HG03064 (cell line): ENCODE data around the gene LOXL1.

Experiments
- ATAC-seq: cut with Tn5 transposase; IDR thresholded peaks from one replicate; pipeline ENCODE4 v1.9.1; 2021; ENCODE audit warnings: low read depth; ENCODE audit not compliant: unreplicated experiment

The LOXL1 gene

DNA sequence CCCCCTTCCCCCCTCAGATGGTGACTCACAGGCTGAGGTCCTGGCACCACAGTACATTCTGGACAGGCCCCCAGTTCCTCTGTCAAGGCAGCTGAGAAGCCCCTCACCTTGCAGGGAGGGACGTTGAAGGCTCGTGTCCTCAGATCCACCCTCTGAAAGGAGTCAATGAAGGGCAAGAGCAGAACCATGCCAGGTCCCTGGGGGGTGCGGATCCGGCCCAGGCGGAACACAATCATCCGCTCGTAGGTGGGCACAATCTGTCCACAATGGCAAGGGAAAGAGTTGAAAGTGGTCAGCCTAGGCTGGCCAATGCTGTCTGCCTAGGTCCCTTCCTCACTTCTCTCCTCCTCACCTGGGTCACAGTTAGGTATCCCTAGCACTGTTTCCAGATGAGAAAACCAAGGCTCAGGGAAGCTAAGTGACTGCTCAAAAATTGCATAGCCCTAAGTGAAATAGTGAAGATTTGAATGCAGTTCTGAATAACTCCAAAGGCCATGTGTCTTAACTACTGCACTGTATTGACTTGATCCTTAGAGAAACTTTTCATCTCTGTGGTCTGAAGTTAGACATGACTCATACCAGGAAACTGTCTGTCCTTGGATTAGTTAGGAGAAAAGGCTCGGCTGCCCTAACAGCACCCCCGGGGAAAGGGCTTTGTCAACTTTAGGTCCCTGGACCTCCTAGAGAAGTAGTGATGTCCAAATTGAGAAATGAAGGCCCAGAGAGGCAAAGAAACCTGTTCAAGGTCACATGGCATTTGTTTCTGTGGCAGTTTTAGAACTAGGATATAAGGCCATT lies 62.9 kb downstream of the LOXL1 start:
- ATAC-seq, result no peak

DNA sequence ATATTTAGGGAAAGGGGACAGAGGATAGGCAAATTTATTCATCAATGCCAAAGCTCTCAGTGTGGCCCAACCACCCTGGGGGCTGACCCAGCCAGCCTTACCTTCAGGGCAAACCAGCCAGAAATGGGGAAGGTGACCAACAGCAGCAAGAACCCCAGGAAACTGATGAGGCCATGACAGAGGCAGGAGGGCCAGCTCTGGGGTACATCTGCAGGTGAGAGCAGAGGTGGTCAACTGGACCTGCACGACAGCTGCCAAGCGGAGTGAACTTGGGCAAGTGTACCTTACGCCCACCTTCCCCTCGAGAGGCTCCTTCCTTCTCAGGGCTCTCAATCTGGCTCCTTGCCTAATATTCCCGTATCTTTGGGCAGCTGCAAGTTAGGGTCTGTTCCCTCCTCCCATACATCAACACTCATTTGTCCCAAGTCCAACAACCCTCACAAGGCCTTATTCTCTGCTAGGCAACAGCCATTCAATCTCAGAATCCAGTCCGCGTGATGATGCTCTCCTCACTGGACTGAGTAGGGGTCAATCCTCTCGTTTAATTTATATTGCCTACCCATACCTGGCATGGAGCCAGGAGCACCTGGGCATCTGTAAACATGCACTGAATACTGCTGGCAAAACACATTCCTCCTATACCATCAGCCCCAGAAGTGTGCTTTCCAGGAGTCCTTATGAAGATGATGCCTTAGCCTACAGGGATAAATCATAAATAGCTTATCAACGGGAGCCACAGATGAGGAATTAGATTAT lies 64.2 kb downstream of the LOXL1 start:
- no peak for ATAC-seq

DNA sequence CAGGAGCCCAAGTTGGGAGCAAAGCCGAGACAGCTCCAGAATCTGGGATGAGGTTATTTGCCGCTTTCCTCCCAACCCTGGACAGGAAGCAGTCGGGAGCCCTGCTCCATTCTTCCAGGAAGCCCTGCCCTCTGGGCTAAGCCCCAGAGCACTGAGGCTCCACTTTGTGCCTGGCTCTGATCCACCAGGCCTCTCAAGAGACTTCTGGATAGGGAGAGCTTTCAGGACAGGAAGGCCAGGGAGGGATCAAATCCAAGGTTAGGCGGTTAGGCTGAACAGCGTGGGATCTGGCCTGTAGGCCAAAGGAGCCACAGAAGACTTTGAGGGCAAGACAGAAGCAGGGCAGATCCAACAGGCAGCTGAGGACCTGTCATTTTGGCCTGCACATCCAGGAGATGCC lies 65.0 kb downstream of the LOXL1 start:
- no peak for ATAC-seq

DNA sequence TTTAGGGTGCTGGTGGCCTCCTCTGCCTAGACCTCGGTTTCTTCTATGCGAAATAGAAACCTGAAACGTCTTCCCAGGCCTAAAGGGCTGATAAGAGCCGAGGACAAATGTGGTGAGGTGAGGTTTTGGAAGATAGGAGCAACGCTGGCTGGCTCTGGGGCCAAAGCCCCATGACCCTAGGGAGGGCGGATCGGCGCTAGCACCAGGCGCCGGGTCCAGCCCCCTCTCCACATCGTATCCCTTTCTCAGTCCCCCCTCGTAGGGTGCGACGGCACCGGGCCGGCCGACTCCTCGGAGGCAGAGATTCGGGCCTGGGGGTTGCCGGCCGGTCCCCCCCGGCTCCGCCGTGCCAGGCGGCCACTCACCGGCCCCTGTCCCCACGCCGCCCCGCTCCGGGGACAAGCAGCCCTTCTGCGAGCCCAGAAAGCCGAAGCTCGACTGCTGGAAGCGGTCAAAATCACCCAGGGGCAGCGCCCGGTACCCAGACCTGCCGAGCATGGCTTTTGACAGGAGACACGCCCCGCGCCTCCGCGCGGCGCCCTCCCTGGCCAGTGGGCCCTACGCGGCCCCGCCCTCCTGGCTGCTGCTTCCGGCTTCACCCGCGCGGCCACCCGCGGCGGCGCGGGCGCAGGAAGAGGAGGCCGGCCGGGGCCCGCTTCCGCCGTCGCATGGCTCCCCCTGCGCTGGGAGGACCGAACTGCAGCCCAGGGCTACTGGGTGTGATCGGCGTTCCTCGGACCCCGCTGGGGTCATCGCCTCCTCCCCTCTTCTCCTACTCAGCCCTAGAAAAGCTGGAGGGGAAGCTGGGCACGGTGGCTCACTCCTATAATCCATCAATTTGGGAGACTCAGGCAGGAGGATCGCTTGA lies 65.7 kb downstream of the LOXL1 start, which contains the start of gene STOML1:
Gene STOML1, minus strand, starts transcription at position 570 of the 868 bp plus-strand sequence. Its CDS starts 72 bp downstream, at position 498.
- ATAC-seq, result peak; percentile 59

DNA sequence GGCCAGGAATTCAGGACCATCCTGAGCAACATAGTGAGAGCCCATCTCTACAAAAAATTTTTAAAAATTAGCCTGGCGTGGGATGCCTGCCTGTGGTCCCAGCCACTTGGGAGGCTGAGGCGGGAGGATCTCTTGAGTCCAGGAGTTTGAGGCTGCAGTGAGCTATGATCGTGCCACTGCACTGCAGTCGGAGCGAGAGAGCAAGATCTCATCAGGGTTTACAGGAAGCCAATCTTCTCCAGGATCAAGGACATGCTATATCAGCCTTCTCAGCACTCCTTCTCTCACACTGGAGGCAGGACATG lies 66.3 kb downstream of the LOXL1 start:
- no peak for ATAC-seq

DNA sequence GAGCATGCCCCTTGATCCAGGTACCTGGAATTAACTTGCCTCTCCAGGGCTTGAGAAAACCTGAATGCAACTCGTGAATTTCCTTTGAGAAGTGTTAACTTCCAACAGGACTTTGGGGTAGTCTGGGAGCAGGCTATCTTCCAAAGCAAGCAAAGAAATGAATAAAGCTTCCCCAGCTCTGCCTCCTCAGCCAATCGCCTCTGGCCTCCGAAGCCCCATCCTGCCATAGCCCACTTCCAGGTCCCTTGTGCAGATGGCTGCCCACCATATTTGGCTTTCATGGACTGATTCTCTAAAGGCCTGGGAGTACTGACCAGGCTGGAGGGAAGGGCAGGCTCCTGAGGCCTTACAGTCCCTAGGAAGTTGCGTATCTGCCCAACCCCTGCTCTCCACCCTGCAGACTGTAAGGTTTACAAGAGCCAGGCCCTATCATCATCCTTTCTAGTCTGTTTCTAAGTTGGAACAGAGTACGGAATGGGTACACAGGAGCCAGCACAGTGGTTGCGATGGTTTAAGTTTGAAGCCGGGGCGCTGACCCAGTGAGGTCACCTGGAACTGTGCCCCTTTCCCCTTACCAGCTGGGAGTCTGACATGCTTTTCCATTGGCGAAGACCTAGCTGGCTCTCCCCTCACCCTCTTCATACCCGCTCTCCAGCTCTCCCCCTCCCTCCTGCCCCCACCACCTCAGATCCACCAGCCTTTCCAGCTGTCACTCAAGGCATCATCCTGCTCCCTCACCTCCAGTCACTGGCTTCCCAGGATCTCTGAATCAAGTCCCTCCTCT lies 67.1 kb downstream of the LOXL1 start:
- ATAC-seq, result no peak

DNA sequence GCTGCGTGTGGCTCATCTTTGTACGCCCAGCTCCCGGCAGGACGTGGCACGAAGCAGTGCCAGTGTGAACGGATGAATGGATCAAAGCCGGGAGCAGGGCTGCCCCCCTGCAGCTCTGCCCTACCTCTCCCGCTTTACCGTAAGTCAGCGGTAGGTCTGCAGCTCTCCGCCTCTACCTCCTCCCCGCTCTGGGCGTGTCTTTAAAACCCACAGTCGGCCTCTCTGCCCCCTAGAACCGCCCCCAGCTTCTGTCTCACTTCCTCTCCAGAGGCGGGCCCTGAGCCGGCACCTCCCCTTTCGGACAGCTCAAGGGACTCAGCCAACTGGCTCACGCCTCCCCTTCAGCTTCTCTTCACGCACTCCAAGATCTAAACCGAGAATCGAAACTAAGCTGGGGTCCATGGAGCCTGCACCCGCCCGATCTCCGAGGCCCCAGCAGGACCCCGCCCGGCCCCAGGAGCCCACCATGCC lies 68.2 kb downstream of the LOXL1 start, which contains the start of gene PML:
Gene PML, plus strand, starts transcription at position 304 of the 471 bp plus-strand sequence. Its CDS starts 97 bp downstream, at position 401.
- ATAC-seq, result peak; percentile 57

DNA sequence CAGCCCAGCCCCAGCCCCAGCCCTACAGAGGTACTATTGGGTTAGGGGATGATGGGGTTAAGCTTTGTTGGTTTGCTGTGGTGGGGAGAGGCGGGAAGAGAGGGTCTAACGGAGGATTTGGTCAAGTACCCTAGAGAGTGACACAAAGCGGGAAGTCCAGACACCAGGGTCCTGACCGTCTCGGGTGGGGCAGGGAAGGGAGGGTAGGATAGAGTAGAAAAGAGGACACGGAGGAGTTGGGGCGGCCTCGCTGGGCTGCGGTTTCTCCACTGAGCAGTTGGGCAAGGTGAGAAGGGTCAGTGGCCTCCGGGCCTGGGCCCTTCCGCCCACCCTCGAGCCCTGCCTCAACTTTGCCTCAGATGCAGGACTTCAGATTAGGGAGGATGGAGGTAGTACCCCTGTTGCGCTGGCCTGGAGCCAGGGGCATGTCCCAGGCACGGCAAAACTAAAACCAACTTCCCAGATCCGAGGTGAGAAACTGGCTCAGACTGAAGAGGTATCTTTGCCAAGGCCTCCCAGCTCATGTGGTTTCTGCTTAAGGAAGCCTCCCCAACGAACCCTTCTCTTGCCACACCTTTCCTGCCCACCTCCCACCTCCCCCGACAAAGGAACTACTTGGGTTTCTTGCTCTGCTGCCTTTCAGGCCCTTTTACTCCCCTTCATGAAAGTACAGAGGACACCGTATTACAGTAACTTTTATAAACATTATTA lies 68.8 kb downstream of the LOXL1 start:
- no peak for ATAC-seq

DNA sequence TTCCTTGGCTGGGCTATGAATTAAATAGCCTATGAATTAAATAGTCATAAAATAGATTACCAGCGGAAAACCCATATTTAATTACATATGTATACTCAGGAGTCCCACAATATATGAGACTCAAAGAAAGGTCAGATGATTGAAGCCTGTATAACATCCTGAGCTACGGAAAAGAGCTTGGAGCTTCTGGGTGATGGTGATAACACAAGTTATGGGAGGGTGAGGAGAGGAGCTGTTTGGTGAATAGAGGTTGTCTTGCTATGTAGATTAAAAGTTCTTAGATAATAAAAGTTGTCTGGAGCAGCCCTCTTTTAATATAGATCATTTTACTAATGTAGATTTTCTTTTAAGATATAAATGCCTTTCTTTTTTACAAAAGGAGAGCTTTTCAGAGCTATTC lies 70.0 kb downstream of the LOXL1 start:
- no peak for ATAC-seq

DNA sequence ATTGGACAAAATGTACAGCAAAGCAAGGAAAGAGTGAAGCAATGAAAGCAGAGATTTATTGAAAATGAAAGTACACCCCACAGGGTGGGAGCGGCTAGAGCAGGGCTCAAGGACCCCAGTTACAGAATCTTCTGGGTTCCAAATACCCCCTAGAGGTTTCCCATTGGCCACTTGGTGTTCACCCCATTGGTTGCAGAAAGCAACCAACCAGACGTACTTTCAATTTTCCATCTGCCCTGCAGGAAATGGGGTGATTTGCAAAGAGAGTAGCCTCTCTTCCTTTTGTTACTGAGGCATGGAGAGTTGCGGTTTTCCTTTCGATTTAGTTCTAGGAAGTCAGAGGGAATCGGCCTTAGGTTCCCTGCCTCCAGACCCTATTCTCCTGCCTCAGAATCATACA lies 70.7 kb downstream of the LOXL1 start:
- ATAC-seq, result no peak

DNA sequence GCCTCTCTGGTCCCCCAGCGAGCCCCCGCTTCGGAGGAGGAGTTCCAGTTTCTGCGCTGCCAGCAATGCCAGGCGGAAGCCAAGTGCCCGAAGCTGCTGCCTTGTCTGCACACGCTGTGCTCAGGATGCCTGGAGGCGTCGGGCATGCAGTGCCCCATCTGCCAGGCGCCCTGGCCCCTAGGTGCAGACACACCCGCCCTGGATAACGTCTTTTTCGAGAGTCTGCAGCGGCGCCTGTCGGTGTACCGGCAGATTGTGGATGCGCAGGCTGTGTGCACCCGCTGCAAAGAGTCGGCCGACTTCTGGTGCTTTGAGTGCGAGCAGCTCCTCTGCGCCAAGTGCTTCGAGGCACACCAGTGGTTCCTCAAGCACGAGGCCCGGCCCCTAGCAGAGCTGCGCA lies 71.7 kb downstream of the LOXL1 start:
- ATAC-seq, result no peak
